Ovary (tissue), 3 donors: ENCODE results near the gene ACTN1.

Experiments used
- CTCF ChIP-seq, 3 donors: fragments of 450-650 bp in 2 of 3; fragments of 200-600 bp in 1 of 3; IDR thresholded peaks; one replicate each; pipeline versions ENCODE4 v1.5.1 to v1.8.0; 2016 to 2022; ENCODE audit warnings: antibody characterized with exemption in 3 of 3, mild to moderate bottlenecking in 1 of 3
- EP300 ChIP-seq: sonication (generic); formaldehyde crosslinking; IDR thresholded peaks from one replicate; pipeline ENCODE4 v1.6.1; 2017; ENCODE audit warnings: antibody characterized with exemption
- POLR2A ChIP-seq: fragments of 450-650 bp; IDR thresholded peaks from one replicate; pipeline ENCODE4 v1.6.1; 2017; ENCODE audit warnings: antibody characterized with exemption, mild to moderate bottlenecking, moderate library complexity
- donor health status: DM: no; HTN: no; CAD: no.

- TF ChIP-seq CTCF (IDR thresholded peaks at IDR 0.05) (no peak), EP300 (no peak), POLR2A (no peak)
These were observed 113.6 kb downstream of the ACTN1 start for GRCh38 chr14:68865542-68865941.
